Transverse colon (tissue), 4 donors: ENCODE measurements around the gene VWDE. TPM values are rescaled to one million over a fixed set of nuclear protein-coding genes. Genes with fewer than 3 reads are reported as not detected.
"Not testable (repeated sequence)": the region's sequence is repeated elsewhere in the genome, so short reads cannot be mapped to it uniquely, and the experiment has no call there.

Experiments used
- DNase-seq: peaks from one replicate; pipeline ENCODE4 v3.0.0-alpha.2; 2019
- H3K27ac ChIP-seq, 4 donors: fragments of 200-600 bp; sonication (generic); 2 replicates each; pipeline ENCODE4 v1.5.1; 2016 to 2018; ENCODE audit warnings: inconsistent platforms in 4 of 4
- H3K27me3 ChIP-seq: fragments of 200-600 bp; sonication (generic); 2 replicates; pipeline ENCODE4 v1.5.1; 2017; ENCODE audit warnings: inconsistent platforms
- H3K36me3 ChIP-seq, 4 donors: fragments of 200-600 bp; sonication (generic); 2 replicates each; pipeline ENCODE4 v1.5.1; 2017 to 2019; ENCODE audit warnings: inconsistent platforms in 4 of 4
- H3K4me1 ChIP-seq, 4 donors: fragments of 200-600 bp; sonication (generic); 2 replicates each; pipeline ENCODE4 v1.5.1; 2017 to 2020; ENCODE audit warnings: inconsistent platforms in 4 of 4
- H3K4me3 ChIP-seq, 4 donors: fragments of 200-600 bp; sonication (generic); 1 replicate in 1 of 4; 2 replicates in 3 of 4; pipeline versions ENCODE4 v1.5.1 to v1.6.1; 2017 to 2019; ENCODE audit warnings: inconsistent platforms in 4 of 4
- H3K9me3 ChIP-seq, 2 donors: fragments of 200-600 bp; sonication (generic); 2 replicates each; pipeline ENCODE4 v1.5.1; 2017 to 2019; ENCODE audit warnings: inconsistent platforms in 2 of 2
- EP300 ChIP-seq: sonication (generic); formaldehyde crosslinking; IDR thresholded peaks from one replicate; pipeline ENCODE4 v1.6.1; 2017; ENCODE audit warnings: antibody characterized with exemption, low read depth
- POLR2A ChIP-seq: fragments of 450-650 bp; IDR thresholded peaks from one replicate; pipeline ENCODE4 v1.6.1; 2016; ENCODE audit warnings: antibody characterized with exemption, mild to moderate bottlenecking, moderate library complexity
- POLR2AphosphoS5 ChIP-seq, 3 donors: sonication (generic); formaldehyde crosslinking; IDR thresholded peaks; one replicate each; pipeline ENCODE4 v1.6.1; 2016; ENCODE audit warnings: antibody characterized with exemption in 3 of 3
- WGBS, 2 donors: methylation state at CpG; one replicate each; pipeline ENCODE4 v1.1.5; 2018; ENCODE audit warnings: low coverage in 1 of 2; 5-methylcytosine and 5-hydroxymethylcytosine counted together
- in situ Hi-C, 4 donors: fragments of 200-750 bp; cut with MboI; loops; one replicate each; pipeline versions ENCODE4 v1.15.0 to v1.15.1; 2017; ENCODE audit warnings: low sequenced_read_pairs in 3 of 4, low pct_ligation_motif_present in 1 of 4, low pct_unique_long_range_greater_than_20kb in 1 of 4
- intact Hi-C: fragments of 100-400 bp; cut with DNase I; formaldehyde crosslinking; loops from one replicate; pipeline ENCODE4 v1.15.1; 2023; ENCODE audit warnings: low total_unique reads
- total RNA-seq, 4 donors: library from RNA; depleted of rRNA; stranded (reverse); fragments of >200 nt; gene quantifications; one replicate each; pipeline ENCODE4 v1.1.0, GENCODE V29; 2016
- TF ChIP-seq, protein P1 (sequence below), 5 experiments: fragments of 200-600 bp in 3 of 5; fragments of 450-650 bp in 2 of 5; sonication (generic) in 3 of 5; IDR thresholded peaks; 1 replicate in 2 of 5; 2 replicates in 3 of 5; pipeline ENCODE4 v1.5.1; 2016 to 2017; ENCODE audit warnings: antibody characterized with exemption in 5 of 5, inconsistent platforms in 3 of 5, mild to moderate bottlenecking in 2 of 5, moderate library complexity in 1 of 5

Gene VWDE
- total RNA-seq: 1 to 10 TPM in 2 of 4 donors, under 1 TPM in 1, not detected in 1; 0.20 to 6.4 (median 2.0) TPM

DNA sequence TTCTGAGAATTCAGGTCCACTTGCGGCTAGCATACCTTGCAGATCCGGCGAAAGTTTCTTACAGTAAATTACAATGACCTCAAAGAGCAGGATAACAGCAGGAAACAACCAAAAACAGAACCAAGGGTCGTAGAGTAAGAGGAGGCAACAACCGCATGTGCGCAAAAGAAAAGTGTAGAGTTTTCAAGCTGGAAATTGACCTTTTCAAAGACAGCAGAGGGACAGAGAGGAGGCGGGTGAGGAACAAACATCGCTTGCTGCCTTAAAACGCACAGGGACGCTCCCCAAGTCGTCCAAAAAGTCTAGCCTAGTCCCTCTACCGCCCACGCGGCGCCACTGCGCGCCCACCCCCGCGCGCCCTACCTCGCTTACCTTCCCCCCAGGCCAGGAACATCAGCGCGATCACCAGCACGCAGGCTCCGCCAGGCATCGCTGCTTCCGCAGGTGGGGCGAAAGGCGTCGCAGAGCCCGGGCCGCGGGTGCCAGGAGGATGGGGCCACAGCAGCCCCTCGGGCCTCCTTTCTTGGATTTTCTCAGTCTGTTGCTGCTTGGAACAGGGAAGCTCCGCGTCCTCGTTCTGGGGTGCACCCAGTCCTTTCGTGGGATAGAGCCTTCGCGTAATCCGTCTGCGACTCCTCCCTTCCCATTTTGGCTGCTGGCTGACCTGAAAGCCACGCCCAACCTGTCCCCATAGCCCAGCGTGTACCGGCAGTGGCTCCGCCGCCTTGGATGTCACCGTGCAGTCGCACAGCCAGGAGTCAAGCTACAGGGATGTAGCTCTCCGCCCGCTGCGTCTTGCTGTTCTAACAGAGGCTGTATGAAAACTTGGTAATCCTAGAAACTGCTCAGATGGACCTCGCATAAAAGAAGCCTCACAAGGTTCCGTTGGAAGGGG, at the start of gene VWDE:
TSS of gene VWDE (minus strand) at position 579 of the 895 bp plus-strand sequence. CDS start at position 430, 149 bp downstream.
- peak; percentile 71 for DNase-seq
- intact Hi-C loops: no loop called here
- H3K27ac ChIP-seq: peak within 1 kb of the TSS in 3 of 4 donors; percentile 11 to 56 (median 40)
- in situ Hi-C loops: no loop called here
- H3K4me3 ChIP-seq: peak within 1 kb of the TSS; percentile 5 to 58 (median 46)
- peaks cover 0 to 14% (median 5%) of the 10 kb centered on the region in 4 donors for H3K4me1 ChIP-seq
- 2 to 4% methylated on average over 6 to 52 of the region's 54 CpGs for WGBS, 2 donors
- H3K36me3 ChIP-seq: no peaks in the 10 kb centered on the region
- H3K27me3 ChIP-seq: peaks cover 25% of the 10 kb centered on the region
- TF ChIP-seq POLR2AphosphoS5 (IDR thresholded peaks at IDR 0.05): no peak
- H3K9me3 ChIP-seq: peaks cover under 1 to 5% of the 10 kb centered on the region in 2 donors

GRCh38 chr7:12453136-12453535, 49.5 kb upstream of the VWDE start:
- H3K9me3 ChIP-seq, intact Hi-C loops, H3K27me3 ChIP-seq, H3K4me3 ChIP-seq, H3K36me3 ChIP-seq, H3K27ac ChIP-seq, in situ Hi-C loops, DNase-seq, H3K4me1 ChIP-seq: not testable (repeated sequence)
- WGBS, 2 donors: 56 to 86% methylated on average over 1 to 2 of the region's 2 CpGs

GRCh38 chr7:12450615-12451014, 47.0 kb upstream of the VWDE start:
- DNase-seq: no peak
- no peaks in the 10 kb centered on the region for H3K9me3 ChIP-seq
- TF ChIP-seq EP300 (no peak), POLR2A (no peak), POLR2AphosphoS5 (IDR thresholded peaks at IDR 0.05) (no peak)
- TF ChIP-seq, protein P1, sequence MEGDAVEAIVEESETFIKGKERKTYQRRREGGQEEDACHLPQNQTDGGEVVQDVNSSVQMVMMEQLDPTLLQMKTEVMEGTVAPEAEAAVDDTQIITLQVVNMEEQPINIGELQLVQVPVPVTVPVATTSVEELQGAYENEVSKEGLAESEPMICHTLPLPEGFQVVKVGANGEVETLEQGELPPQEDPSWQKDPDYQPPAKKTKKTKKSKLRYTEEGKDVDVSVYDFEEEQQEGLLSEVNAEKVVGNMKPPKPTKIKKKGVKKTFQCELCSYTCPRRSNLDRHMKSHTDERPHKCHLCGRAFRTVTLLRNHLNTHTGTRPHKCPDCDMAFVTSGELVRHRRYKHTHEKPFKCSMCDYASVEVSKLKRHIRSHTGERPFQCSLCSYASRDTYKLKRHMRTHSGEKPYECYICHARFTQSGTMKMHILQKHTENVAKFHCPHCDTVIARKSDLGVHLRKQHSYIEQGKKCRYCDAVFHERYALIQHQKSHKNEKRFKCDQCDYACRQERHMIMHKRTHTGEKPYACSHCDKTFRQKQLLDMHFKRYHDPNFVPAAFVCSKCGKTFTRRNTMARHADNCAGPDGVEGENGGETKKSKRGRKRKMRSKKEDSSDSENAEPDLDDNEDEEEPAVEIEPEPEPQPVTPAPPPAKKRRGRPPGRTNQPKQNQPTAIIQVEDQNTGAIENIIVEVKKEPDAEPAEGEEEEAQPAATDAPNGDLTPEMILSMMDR (IDR thresholded peaks at IDR 0.05): no peak
- H3K36me3 ChIP-seq: no peaks in the 10 kb centered on the region
- no peaks in the 10 kb centered on the region for H3K4me1 ChIP-seq
- H3K27me3 ChIP-seq: no peaks in the 10 kb centered on the region
- H3K4me3 ChIP-seq: no peak overlapping the region
- 71% methylated on average over 2 of the region's 2 CpGs; no CpG with 5 or more reads in 1 of the 2 donors for WGBS, 2 donors
- in situ Hi-C loops: no loop called here
- no peak overlapping the region for H3K27ac ChIP-seq
- intact Hi-C loops: no loop called here

DNA sequence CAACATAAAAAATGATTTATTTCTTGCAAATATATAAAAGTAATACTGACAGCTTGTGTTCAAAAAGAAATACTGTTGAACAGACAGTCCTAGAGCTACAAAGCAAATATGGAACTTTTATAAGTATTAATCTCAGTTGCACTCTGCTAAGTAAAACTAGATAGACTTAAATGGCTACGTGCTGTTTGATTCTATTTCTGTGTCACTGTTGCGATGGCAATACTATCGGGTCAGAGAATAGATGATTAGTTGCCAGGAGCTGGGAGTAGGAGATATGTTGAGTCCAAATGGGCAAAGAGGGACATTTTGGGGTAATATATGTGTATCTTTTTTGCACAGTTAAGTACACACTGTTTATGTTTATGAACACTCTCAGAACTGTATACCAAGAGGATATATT, 41.1 kb upstream of the VWDE start:
- DNase-seq: no peak
- Histone ChIP-seq H3K9me3 (no peaks in the 10 kb centered on the region), H3K4me3 (no peak overlapping the region), H3K36me3 (no peaks in the 10 kb centered on the region), H3K4me1 (no peaks in the 10 kb centered on the region), H3K27me3 (no peaks in the 10 kb centered on the region), H3K27ac (no peak overlapping the region)
- TF ChIP-seq POLR2AphosphoS5 (IDR thresholded peaks at IDR 0.05): no peak
- no peak for TF ChIP-seq POLR2A
- TF ChIP-seq, protein P1 (IDR thresholded peaks at IDR 0.05): no peak
- no peak for TF ChIP-seq EP300
- in situ Hi-C loops (no loop called here), intact Hi-C loops (no loop called here)
- 72 to 95% methylated on average over 3 of the region's 3 CpGs for WGBS, 2 donors

DNA sequence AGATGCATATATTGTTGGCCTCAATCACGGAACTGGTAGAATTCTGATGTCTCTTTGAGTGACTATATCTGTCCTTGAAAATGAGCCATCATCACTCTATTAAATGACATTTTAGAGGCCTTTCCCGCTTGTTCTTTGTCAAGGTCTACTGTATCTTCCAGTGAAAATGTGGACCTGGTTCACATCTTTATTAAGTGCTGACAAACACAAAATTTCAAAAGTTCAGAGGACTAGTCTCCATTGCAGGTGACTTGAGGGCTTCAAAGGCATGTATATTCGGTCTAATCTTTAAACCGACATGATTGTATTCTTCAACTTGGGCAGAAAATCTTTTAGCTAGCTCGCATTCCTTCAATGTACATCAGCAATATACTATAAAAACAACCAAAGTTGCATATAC, 36.6 kb upstream of the VWDE start:
- H3K4me3 ChIP-seq: no peak overlapping the region
- intact Hi-C loops: no loop called here
- H3K27me3 ChIP-seq: no peaks in the 10 kb centered on the region
- WGBS, 2 donors: 85 to 93% methylated on average over 5 of the region's 5 CpGs
- no peaks in the 10 kb centered on the region for H3K4me1 ChIP-seq
- in situ Hi-C loops: no loop called here
- H3K9me3 ChIP-seq: no peaks in the 10 kb centered on the region
- DNase-seq: no peak
- no peaks in the 10 kb centered on the region for H3K36me3 ChIP-seq
- H3K27ac ChIP-seq: no peak overlapping the region
- TF ChIP-seq POLR2A (no peak), EP300 (no peak), POLR2AphosphoS5 (IDR thresholded peaks at IDR 0.05) (no peak)
- TF ChIP-seq, protein P1 (IDR thresholded peaks at IDR 0.05): no peak
